Breast epithelium (tissue), 3 donors: ENCODE measurements around the gene ALDH1A2.

Experiments used
- CTCF ChIP-seq, 3 donors: fragments of 450-650 bp; IDR thresholded peaks; one replicate each; pipeline ENCODE4 v1.5.1; 2016 to 2017; ENCODE audit warnings: antibody characterized with exemption in 3 of 3, mild to moderate bottlenecking in 3 of 3, moderate library complexity in 3 of 3
- POLR2A ChIP-seq: fragments of 450-650 bp; IDR thresholded peaks from one replicate; pipeline ENCODE4 v1.6.1; 2016; ENCODE audit warnings: antibody characterized with exemption, mild to moderate bottlenecking, moderate library complexity
- POLR2AphosphoS5 ChIP-seq, 3 donors: sonication (generic); formaldehyde crosslinking; IDR thresholded peaks; one replicate each; pipeline ENCODE4 v1.6.1; 2017; ENCODE audit warnings: antibody characterized with exemption in 3 of 3

DNA sequence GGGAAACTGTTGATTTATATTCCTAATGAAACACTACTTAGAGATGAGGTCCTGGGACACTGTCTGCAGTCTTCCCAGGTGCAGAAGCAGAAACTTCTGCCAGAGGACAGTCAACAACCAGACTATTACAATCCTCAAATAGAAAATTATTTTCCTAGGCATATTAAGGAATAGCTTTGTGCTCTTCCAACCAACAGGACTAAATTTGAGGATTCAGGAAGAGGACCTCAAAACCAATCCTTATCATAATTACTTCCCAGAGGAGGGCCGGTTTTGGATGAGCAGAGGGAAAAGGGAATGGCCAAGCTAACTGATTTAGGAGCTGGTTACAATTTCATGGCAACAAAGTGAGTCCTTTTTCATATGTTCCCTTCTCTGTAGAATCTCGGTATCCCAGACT is 21.0 kb downstream of the ALDH1A2 start:
- TF ChIP-seq CTCF (IDR thresholded peaks at IDR 0.05) (no peak), POLR2A (no peak), POLR2AphosphoS5 (IDR thresholded peaks at IDR 0.05) (no peak)
